ENCODE measurements around the gene MALRD1.

Gene MALRD1

GRCh38 chr10:19231034-19231433 lies 182.4 kb downstream of the MALRD1 start:
- no peak for DNase-seq

DNA sequence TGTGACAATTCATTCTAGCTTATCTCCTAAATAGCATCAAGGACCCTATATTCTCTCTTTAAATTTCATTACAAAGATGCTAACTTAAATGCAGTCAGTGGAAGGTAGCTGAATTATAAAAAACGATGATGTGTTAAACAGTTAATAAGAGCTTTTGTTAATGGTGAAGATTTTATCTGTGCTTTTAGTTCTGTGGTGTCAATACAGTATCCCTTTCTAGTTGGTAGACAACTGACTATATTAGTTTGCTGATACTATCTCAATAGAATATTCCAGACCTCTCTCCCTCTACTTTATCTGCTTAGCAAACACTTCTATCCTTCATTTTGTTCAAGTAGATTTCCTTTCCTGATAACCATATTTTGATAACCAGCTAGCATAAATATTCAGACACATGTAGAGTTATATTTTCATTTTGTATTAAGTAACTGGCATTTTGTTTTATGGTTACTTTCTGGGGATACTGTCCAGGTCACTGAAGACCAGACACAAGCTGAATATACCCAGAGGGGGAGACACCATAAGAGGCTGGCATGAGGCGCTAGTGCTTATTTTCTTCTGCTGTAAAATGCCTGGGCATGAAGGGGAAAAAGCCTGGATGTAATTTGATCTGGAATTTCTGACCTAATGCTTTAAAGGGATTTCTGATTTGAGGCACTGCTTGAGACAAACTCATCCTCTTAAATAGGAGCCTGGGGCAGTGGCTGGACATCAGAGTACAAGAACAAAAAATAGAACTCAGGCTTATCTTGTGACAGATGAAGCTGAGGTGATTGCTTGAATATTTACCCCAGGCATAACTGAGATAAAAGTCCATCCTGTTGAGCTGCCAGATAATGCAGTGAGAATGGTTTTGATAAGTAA lies 197.5 kb downstream of the MALRD1 start:
- no peak for DNase-seq

DNA sequence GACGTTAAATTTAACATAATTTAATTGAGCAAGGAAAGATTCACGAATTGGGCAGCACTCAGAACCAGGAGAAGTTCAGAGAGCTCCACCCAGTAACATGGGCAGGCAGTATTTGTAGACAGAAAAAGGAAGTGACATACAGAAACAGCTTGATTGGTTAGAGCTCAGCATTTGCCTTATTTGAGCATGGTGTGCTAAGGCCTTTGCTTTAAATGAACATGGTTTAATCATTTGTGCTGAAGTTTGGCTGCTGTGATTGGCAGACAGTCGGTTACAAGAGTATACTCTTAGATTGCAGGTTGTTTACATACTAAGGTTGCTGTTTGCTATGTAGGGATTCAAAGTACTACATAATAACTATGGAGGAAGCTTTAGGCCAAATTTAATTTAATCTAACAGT lies 199.2 kb downstream of the MALRD1 start:
- no peak for DNase-seq

GRCh38 chr10:19250546-19250945 lies 201.9 kb downstream of the MALRD1 start:
- DNase-seq, result no peak

DNA sequence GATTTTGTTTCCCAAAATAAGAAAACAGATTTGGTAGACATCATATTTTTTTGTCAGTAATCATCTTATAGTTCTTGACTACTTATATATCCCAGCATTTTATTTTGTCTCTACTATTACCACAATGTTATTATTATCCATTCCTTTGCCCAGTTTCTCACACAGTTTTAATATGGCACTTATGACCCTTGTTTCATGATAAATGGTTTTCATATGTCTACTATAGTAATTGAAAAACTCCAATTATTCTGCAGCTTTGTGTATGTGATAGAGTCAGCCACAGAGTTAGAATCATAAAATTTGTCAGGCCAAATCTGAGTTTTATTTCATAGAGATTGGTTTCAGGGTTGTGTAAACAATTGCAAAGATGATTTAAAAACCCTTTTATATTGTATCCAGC lies 203.9 kb downstream of the MALRD1 start:
- no peak for DNase-seq

DNA sequence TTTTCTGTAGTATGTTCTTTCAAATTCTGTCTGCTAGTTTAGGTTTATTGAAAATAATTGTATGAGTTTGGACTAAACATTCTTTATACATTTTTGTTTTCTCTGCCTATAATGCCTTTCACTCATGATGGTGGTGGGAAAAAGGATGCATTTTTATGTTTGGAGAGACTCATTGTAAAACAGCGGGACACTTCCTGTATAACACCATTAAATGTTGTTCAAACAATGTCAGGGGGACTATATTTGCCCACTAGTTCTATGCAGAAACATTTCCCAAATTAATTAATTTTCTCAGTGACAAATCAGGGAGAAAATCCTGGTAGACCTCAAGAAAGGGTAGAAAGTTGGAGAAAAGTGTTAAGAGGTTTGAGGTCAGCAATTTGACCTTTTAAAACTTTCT lies 207.7 kb downstream of the MALRD1 start:
- DNase-seq, result no peak

DNA sequence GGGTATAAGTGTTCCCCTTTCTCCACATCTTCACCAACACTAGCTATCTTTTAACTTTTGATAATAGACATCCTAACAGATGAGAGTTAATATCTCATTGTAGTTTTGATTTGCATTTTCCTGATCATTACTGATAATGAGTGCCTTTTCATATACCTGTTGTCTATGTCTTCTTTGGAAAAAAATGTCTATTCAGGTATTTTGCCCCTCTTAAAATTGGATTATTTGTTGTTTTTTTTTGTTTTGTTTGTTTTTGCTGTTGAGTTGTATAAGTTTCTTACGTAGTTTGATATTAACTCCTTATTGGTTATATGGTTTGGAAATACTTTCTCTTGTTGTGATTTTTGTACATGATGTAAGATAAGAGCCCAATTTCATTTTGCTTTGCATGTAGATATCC lies 214.7 kb downstream of the MALRD1 start:
- no peak for DNase-seq

DNA sequence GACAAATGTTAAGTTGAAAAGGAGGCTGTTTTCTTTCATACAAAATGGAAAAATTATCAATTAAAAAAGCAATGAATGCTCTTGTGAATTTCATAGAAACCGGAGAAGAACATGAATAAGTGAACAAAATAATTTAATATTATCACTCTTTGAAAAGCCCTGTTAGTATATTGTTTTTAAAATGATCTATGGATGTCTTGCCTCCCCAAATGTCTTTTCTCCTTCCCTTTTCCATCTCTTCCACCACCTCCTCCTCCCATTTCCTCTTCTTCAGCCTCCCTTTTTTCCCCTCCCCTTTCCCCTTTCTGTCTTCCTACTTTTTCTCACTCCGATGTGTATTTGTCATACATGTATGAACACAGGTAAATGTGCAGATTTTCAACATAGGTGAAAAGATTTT lies 234.7 kb downstream of the MALRD1 start:
- no peak for DNase-seq

GRCh38 chr10:19283786-19284185 lies 235.2 kb downstream of the MALRD1 start:
- DNase-seq, result no peak

DNA sequence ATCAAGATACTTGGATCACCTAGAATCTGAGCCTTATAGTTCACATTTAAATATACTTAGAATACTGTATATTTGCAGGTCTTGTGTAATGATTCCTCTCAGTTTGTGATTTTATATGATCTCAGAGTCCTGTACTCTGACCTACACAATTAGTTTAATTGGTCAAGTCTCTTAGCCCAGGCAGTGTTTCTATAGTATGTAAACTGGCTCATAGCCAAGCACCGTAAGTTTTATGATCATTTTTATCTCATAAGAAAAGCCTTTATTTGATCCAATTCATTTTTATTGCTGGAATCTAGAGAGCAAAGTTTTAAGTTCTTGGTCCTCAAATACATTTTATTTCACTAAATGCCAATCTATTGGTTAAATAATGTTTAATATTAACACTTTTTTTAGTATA lies 242.2 kb downstream of the MALRD1 start:
- DNase-seq, result no peak

- DNase-seq, result no peak
These were observed 245.6 kb downstream of the MALRD1 start for GRCh38 chr10:19294233-19294632.

- no peak for DNase-seq
These were observed 251.0 kb downstream of the MALRD1 start for GRCh38 chr10:19299645-19300044.

DNA sequence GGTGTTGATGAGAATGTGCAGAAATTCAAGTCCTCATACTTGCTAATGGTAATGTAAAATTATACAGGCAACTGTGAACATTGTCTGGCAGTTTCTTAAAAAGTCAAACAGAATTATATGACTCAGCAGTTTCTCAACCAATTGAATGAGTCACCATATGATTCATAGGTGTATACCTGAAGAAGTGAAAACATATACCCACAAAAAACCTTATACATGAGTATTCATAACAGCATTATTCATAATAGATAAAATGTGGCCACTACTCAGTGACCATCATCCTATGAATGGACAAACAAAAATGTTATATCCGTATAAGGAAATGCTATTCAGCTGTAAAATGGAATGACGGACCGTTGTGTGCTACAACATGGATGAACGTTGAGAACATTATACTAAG lies 253.5 kb downstream of the MALRD1 start:
- DNase-seq, result no peak

- DNase-seq, result no peak
These were observed 261.5 kb downstream of the MALRD1 start for GRCh38 chr10:19310066-19310465.

DNA sequence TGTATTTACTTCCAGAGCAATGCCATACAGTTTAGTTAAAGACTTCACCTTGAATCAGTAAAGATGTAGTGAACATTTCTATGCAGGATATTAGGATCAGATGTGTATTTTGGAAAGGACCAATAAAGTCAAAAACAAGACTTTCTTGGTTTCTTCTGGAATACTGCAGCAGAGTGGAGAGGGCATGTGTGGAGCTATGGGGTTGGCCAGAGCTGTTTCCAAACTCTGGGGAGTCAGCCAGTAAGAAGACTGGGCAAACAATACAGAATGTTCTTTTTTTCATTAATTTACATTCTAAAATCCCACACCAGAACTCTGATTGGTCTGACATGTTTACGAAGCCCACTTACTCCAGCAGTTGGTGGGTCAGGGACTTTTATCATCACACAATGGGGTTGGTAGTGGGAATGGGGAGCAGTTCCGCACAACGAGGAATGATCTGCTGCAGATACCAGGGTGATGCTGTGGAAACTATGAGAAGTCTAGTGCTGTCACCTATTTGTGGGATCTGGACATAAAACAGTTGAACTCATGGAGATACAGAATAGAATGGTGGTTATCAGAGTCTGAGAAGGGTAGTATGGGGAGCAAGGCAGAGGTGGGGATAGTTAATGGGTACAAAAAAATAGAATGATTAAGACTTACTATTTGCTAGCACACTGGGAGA lies 267.7 kb downstream of the MALRD1 start:
- DNase-seq, result no peak

DNA sequence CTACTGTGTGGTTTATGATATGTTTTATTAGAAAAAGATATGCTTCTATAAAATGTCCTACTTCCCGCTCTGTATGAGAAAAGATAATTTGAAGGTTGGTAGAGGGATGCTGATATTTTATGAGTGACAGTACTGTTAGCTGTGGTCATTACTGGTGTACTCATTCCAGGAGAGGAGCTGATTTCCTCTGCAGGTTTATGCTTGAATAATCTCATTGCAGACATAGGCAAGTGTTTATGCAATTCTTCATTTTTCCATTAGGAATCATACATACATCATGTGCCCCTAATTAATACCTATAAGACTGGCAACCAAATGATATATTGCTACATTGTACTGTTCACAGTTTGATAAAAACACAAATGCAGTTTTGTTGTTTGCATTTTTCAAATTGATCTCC lies 269.4 kb downstream of the MALRD1 start:
- no peak for DNase-seq

GRCh38 chr10:19325581-19325980 lies 277.0 kb downstream of the MALRD1 start:
- no peak for DNase-seq

GRCh38 chr10:19328582-19328981 lies 280.0 kb downstream of the MALRD1 start:
- no peak for DNase-seq

- DNase-seq, result no peak
These were observed 280.9 kb downstream of the MALRD1 start for GRCh38 chr10:19329475-19329874.

- DNase-seq, result no peak
These were observed 283.7 kb downstream of the MALRD1 start for GRCh38 chr10:19332304-19332703.

DNA sequence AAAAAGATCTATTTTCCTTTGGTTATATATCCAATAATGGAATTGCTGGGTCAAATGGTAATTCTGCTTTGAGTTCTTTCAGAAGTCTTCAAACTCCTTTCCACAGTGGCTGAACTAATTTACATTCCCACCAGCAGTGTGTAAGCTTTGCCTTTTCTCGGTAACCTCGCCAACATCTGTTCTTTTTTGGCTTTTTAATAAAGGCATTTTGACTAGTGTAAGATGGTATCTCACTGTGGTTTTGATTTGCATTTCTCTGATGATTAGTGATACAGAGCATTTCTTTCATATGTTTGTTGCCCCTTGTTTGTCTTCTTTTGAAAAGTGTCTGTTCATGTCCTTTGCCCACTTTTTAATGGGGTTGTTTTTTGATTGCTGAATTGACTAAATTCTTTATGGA lies 285.0 kb downstream of the MALRD1 start:
- no peak for DNase-seq

- no peak for DNase-seq
These were observed 299.0 kb downstream of the MALRD1 start for GRCh38 chr10:19347621-19348020.

- DNase-seq, result no peak
These were observed 318.6 kb downstream of the MALRD1 start for GRCh38 chr10:19367176-19367575.

GRCh38 chr10:19373988-19374387 lies 325.4 kb downstream of the MALRD1 start:
- DNase-seq, result no peak

All from CD4-positive, alpha-beta T cell treated with Interleukin-21 for 1 hour (primary cell).